Neural cell (in vitro differentiated cells): Measurements from ENCODE around the gene CRY2.

Experiments used
- POLR2AphosphoS5 ChIP-seq: IDR thresholded peaks from 2 replicates; pipeline ENCODE4 v1.6.1; 2012
- RAD21 ChIP-seq: fragments of 450-650 bp; conservative IDR thresholded peaks from 2 replicates; pipeline ENCODE4 v1.6.1; 2014; ENCODE audit warnings: antibody characterized with exemption, mild to moderate bottlenecking, moderate library complexity
- TF ChIP-seq, protein P1 (sequence below): fragments of 450-650 bp; IDR thresholded peaks from 2 replicates; pipeline ENCODE4 v1.5.1; 2014; ENCODE audit warnings: antibody characterized with exemption, mild to moderate bottlenecking, moderate library complexity; ENCODE audit not compliant: poor library complexity, severe bottlenecking

DNA sequence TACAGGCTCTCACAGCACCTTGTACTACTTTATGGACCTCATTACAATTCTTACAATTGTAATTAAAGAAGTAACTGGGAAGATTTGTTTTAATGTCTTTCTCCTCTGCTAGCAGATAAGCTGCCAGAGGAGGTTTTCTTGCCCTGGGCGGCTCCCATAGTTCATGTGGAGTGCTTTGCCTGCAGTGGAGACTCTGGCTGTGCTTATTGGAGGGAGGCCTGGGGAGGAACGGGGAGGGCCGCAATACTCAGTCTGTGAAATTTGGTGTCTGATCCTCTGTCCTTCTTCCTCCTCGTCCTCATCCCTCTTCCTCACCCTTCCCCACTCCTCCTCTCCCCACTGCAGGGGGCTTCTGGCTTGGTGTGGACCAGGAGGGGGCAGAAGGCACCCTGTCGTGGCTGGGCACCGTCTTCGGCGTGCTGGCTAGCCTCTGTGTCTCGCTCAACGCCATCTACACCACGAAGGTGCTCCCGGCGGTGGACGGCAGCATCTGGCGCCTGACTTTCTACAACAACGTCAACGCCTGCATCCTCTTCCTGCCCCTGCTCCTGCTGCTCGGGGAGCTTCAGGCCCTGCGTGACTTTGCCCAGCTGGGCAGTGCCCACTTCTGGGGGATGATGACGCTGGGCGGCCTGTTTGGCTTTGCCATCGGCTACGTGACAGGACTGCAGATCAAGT is 36.7 kb upstream of the CRY2 start:
- TF ChIP-seq RAD21: no peak
- TF ChIP-seq, protein P1, sequence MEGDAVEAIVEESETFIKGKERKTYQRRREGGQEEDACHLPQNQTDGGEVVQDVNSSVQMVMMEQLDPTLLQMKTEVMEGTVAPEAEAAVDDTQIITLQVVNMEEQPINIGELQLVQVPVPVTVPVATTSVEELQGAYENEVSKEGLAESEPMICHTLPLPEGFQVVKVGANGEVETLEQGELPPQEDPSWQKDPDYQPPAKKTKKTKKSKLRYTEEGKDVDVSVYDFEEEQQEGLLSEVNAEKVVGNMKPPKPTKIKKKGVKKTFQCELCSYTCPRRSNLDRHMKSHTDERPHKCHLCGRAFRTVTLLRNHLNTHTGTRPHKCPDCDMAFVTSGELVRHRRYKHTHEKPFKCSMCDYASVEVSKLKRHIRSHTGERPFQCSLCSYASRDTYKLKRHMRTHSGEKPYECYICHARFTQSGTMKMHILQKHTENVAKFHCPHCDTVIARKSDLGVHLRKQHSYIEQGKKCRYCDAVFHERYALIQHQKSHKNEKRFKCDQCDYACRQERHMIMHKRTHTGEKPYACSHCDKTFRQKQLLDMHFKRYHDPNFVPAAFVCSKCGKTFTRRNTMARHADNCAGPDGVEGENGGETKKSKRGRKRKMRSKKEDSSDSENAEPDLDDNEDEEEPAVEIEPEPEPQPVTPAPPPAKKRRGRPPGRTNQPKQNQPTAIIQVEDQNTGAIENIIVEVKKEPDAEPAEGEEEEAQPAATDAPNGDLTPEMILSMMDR: no peak
- no peak for TF ChIP-seq POLR2AphosphoS5
